ENCODE results near the gene GAB3.

DNA sequence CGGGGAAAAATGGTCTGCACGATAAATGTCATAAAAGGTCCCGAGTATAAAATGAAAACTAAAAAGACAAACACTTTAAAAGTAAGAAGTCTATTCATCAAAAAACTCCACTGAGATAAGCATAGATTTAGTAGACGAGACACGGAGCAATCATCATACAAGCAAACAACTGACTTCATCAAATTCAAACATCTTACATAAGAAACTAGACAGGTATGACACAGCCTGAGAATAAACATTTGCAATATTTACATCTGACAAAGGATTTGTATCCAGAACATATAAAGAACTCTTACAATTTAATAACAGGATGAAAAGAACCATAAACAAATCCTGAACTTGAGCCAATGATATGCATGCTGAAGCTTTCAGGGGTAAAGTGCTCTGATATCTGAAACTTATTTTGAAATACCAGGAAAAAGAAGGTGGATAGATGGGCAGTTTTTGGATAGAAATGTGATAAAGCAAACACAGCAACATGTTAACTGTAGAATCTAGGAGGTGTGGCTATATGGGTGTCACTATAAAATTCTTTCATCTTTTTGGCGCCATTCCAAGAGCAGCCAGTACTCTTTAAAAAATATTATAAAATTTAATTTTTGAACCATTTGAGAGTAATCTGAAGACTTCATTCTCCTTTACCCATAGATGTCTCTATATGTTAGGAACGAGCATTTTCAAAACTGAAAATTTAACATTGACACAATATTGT, 42.4 kb upstream of the GAB3 start:
- TF ChIP-seq, protein P1, sequence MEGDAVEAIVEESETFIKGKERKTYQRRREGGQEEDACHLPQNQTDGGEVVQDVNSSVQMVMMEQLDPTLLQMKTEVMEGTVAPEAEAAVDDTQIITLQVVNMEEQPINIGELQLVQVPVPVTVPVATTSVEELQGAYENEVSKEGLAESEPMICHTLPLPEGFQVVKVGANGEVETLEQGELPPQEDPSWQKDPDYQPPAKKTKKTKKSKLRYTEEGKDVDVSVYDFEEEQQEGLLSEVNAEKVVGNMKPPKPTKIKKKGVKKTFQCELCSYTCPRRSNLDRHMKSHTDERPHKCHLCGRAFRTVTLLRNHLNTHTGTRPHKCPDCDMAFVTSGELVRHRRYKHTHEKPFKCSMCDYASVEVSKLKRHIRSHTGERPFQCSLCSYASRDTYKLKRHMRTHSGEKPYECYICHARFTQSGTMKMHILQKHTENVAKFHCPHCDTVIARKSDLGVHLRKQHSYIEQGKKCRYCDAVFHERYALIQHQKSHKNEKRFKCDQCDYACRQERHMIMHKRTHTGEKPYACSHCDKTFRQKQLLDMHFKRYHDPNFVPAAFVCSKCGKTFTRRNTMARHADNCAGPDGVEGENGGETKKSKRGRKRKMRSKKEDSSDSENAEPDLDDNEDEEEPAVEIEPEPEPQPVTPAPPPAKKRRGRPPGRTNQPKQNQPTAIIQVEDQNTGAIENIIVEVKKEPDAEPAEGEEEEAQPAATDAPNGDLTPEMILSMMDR (IDR thresholded peaks at IDR 0.05 in 4 of 5, conservative IDR thresholded peaks at IDR 0.05 in 1 of 5): no peak
- no peak for TF ChIP-seq POLR2A (IDR thresholded peaks at IDR 0.05)

Measured in gastrocnemius medialis (tissue), 4 donors.